SKM-1 (cell line): Measurements from ENCODE around the gene ZNF747.
A peak's percentile ranks its signal among the peaks of the same experiment; 100 is the strongest.

Source experiments
- DNase-seq: peaks from one replicate; lab custom pipeline; 2025; ENCODE audit not compliant: unreplicated experiment; lab: John Stamatoyannopoulos, UW

The ZNF747 gene

GRCh38 chr16:30534368-30535105 is at the start of gene ZNF747:
ZNF747 (minus strand) TSS chr16:30534858; CDS start chr16:30534679, 179 bp downstream.
- DNase-seq, result peak; percentile 65

GRCh38 chr16:30582611-30583340 is 48.1 kb upstream of the ZNF747 start:
- DNase-seq, result no peak

DNA sequence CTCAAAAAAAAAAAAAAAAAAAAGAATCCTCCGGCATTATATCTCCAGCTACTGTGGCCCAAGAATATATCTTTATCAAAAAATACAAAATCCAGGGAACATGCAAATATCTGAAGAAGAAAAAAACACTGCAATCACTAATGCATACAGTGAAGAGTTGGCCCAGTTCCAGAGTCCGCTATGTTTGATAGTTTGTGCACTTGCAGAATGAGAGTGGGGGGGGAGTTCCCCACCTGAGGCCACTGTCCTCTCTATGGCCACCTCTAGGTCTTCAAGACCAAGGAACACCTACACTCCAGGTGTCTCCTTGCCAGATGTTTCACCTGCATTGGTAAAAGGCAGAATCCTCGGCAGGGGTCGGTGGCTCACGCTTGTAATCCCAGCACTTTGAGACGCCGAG is 46.8 kb upstream of the ZNF747 start:
- DNase-seq, result no peak

- no peak for DNase-seq
These were observed 40.0 kb upstream of the ZNF747 start for GRCh38 chr16:30574678-30575077.

- peak; percentile 97 for DNase-seq
These were observed 37.0 kb upstream of the ZNF747 start, which contains the start of gene ZNF688 for GRCh38 chr16:30571445-30572322. ZNF688 (minus strand) TSS chr16:30571714; CDS start chr16:30571629, 85 bp downstream.

GRCh38 chr16:30570636-30571444 is 36.2 kb upstream of the ZNF747 start:
- DNase-seq, result no peak

DNA sequence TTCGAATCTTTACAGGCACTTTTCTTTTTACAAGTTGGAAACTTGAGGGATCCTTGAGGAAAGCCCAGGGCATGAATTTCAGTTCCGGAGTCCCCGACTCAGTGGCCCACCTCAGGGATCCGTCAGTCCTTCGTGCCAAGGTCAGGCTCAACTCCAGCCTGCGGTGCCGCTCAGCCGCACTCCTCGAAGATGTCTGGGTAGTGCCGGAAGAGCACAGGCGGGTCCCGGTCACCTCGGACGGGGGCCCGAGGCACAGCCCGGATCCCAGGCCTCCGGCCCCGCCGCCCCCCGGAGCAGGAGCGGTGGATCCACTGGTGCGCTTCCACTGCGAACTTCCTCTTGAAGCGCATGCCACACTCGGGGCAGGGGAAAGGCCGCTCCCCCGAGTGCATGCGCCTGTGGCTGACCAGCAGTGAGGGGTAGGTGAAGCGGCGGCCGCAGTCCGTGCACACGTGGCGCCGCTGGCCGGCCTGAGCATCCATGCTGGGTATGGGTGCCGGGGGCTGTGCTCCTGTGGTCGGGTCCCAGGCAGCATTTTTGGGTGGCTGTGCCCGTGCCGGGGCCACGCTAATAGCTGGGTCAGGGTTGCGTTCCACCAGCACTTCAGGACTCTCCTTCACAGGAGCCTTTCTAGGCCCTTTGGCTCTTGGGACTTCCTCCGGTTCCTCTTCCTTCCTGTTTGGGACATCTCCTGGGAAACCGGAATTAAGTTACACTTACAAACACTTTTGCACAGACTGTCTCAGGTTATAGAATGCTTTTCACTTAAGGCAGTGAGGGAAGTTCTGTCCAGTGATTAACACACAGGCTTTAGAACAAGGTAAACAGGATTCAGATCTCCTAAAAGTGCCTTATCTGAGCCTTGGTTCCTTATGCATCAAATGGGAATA is 35.3 kb upstream of the ZNF747 start:
- no peak for DNase-seq

DNA sequence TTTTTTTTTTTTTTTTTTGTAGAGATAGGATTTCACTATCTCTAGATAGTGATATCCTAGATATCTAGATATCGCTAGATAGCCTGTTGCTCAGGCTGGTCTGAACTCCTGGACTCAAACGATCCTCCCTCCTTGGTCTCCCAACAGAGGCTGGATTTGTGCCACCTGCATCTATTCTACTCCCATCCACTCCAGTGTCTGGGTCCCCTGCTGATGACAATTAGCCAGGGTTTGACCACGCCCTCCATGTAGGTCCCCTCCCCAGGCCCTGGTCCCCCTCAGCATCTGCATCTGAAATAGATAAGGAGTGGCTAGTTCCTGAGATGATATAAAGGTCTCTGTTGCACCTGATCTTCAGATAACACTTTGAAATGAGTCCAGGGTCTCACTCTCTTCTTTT is 34.6 kb upstream of the ZNF747 start:
- DNase-seq, result no peak

GRCh38 chr16:30567991-30568638 is 33.5 kb upstream of the ZNF747 start:
- DNase-seq, result peak; percentile 21

- no peak for DNase-seq
These were observed 32.7 kb upstream of the ZNF747 start for GRCh38 chr16:30567160-30567990.

DNA sequence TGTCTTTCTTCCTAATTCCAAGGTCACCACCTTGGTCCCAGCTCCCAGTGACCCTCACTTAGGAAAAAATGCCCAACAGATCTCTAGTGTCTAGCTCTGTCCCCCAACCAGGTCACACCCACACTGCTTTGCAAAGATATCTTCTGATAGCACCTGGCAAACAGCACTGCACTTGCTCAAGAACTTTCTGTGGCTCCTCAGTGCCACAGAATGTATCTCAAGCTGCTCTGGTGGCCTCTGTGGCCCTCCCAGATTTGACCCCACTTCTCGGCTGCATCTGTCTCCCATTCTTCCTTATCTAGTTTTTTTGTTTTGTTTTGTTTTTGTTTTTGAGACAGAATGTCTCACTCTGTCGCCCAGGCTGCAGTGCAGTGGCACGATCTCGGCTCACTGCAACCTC is 31.9 kb upstream of the ZNF747 start:
- DNase-seq, result no peak

- DNase-seq, result no peak
These were observed 31.3 kb upstream of the ZNF747 start for GRCh38 chr16:30565984-30566383.

DNA sequence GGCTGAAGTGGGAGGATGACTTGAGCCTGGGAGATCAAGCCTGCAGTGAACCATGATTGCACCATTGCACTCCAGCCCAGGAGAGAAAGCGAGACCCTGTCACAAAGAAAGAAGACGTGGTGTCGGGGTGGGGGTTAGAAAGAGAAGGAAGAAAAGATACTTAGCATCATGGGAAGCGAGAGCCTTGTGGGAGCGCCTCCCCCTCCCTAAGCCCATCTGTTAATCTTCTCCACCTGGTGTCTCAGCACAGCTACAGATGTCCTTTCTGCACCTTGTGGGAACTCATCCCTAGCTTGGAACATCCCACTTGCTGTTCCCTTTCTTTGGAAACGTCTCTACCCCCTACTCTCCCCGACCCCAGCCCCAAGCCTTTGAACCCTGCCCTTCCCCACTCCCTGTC is 30.9 kb upstream of the ZNF747 start:
- DNase-seq, result no peak

- DNase-seq, result no peak
These were observed 27.4 kb upstream of the ZNF747 start for GRCh38 chr16:30562021-30562420.

- DNase-seq, result no peak
These were observed 26.6 kb upstream of the ZNF747 start for GRCh38 chr16:30561089-30561816.

DNA sequence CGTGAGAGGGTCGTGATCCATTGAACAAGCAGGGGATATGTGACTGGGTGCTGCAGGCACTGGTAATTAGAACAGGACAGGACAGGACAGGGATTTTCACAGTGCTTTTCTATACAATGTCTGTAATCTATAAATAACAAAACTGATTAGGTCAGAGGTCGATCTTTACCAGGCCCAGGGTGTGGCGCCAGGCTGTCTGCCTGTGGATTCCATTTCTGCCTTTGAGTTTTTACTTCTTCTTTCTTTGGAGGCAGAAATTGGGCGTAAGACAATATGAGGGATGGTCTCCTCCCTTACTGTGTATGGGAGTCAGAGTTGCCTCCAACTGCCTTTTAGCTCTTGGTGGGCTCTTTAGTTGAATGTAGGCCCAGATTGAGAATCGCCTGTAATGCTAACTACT is 25.0 kb upstream of the ZNF747 start:
- no peak for DNase-seq

GRCh38 chr16:30558789-30559377 is 24.2 kb upstream of the ZNF747 start:
- DNase-seq, result no peak
